ENCODE measurements around the gene TBL3. TPM values are rescaled to one million over a fixed set of nuclear protein-coding genes. Genes with fewer than 3 reads are reported as not detected.

The TBL3 gene
- total and polyA plus RNA-seq, 9 of the 15 experiments (the other 6 are each of a cell fraction or from before 2014, with no cell fraction given): 0.97 to 117 (median 24.5) TPM

GRCh38 chr16:1974157-1975070, 2.6 kb downstream of the TBL3 start (continued):
- no peak for TF ChIP-seq ZFP1 (CRISPR knock-in tag; IDR thresholded peaks at IDR 0.05)
- no peak for TF ChIP-seq ZBTB17 (CRISPR knock-in tag; IDR thresholded peaks at IDR 0.05)
- no peak for TF ChIP-seq ZNF707 (CRISPR knock-in tag; conservative IDR thresholded peaks at IDR 0.05)
- TF ChIP-seq MEF2D (tag; conservative IDR thresholded peaks at IDR 0.05; ENCODE audit: low read depth): no peak

GRCh38 chr16:1975432-1976215, 3.8 kb downstream of the TBL3 start:
- peak in 1 of 4 experiments; percentile 8 for DNase-seq (ENCODE audit: extremely low read depth in 1 of 4, low spot score in 3 of 4)
- H3K4me2 ChIP-seq (ENCODE audit: insufficient read depth, low read length): no peak overlapping the region
- no peak overlapping the region; a peak in 1 of 4 replicates for H3K9ac ChIP-seq (ENCODE audit: insufficient read depth in 1 of 2, low read depth in 2 of 2, low read length in 2 of 2)
- FAIRE-seq: no peak
- WGBS (ENCODE audit: insufficient coverage, low coverage, missing lambda C conversion rate): 94% methylated on average over 30 of the region's 33 CpGs
- intact Hi-C loops (cut with micrococcal nuclease): no loop called here
- ChIA-PET POLR2A (interaction anchor here (0.6 to 1.4 kb wide), 6 partner anchors 10 to 941 kb away, joined by 3 to 7 read pairs (median 3); partner anchors contain the start of gene RPS2), CTCF (ENCODE audit: low intra/inter-chr PET ratio) (interaction anchor here (0.6 kb wide), 1 partner anchor 302 kb away, joined by 3 read pairs; no protein-coding TSS in a partner anchor)
- peaks cover 38% of the 10 kb centered on the region for H3K79me2 ChIP-seq (ENCODE audit: control insufficient read depth, insufficient read depth, low read length)
- no peaks in the 10 kb centered on the region for H3K9me1 ChIP-seq (ENCODE audit: control insufficient read depth, insufficient read depth, low read length)
- in situ Hi-C loops (cut with MboI): no loop called here
- no TSS peak for BruUV-seq (replicated peaks)
- peaks cover 62% of the 10 kb centered on the region; the same call in 2 of the 3 replicates for H3K36me3 ChIP-seq (ENCODE audit: control insufficient read depth, insufficient read depth, low read length)
- ATAC-seq: no peak
- H3K27ac ChIP-seq (ENCODE audit: extremely low read depth, low read depth, low read length): no peak overlapping the region
- H4K20me1 ChIP-seq (replicated peaks; ENCODE audit: control insufficient read depth, insufficient read depth, low read length): no peaks in the 10 kb centered on the region
- peaks cover 7 to 88% of the 10 kb centered on the region in 2 experiments; a peak in 4 of 5 replicates for H3K4me1 ChIP-seq (replicated peaks in 1 of 2; ENCODE audit: control insufficient read depth in 2 of 2, insufficient read depth in 2 of 2, low read length in 2 of 2)
- TF ChIP-seq RBFOX2 (IDR thresholded peaks at IDR 0.05; ENCODE audit: low read depth, low read length) (0 out of 2 replicates have a peak, but pooled peaks have one; percentile 9), CAMTA2 (CRISPR knock-in tag; conservative IDR thresholded peaks at IDR 0.05) (no peak), PREB (CRISPR knock-in tag; IDR thresholded peaks at IDR 0.05) (no peak), ESRRB (CRISPR knock-in tag; IDR thresholded peaks at IDR 0.05; ENCODE audit: borderline replicate concordance) (no peak), NELFE (IDR thresholded peaks at IDR 0.05; ENCODE audit: insufficient read depth, insufficient read length) (no peak), ZNF347 (CRISPR knock-in tag; IDR thresholded peaks at IDR 0.05; ENCODE audit: low read depth) (no peak), EWSR1 (IDR thresholded peaks at IDR 0.05; ENCODE audit: borderline replicate concordance, low read depth, partially characterized antibody) (no peak)
- no peaks in the 10 kb centered on the region for H3K27me3 ChIP-seq (ENCODE audit: control insufficient read depth in 2 of 2, insufficient read depth in 2 of 2, low read length in 2 of 2)
- H3K4me3 ChIP-seq: no peak overlapping the region
- no peaks in the 10 kb centered on the region for H3K9me3 ChIP-seq (replicated peaks; ENCODE audit: control insufficient read depth, insufficient read depth, low read depth, low read length)
- H2AFZ ChIP-seq (ENCODE audit: low read depth, low read length): no peak overlapping the region
